HT-29 (cell line): ENCODE data around the gene BNIPL. TPM values are rescaled to one million over a fixed set of nuclear protein-coding genes. Genes with fewer than 3 reads are reported as not detected.

Source experiments
- DNase-seq: peaks from one replicate; pipeline ENCODE4 v3.0.0-alpha.2; 2015; ENCODE audit warnings: low spot score
- total RNA-seq: library from RNA; depleted of rRNA; stranded (reverse); fragments of >200 nt; shearing (Covaris generic); gene quantifications from 2 replicates; pipeline ENCODE4 v1.2.3, GENCODE V29; 2014; rRNA removed

The BNIPL gene
- 0.18 and 0.28 TPM in 2 replicates for total RNA-seq

- no peak for DNase-seq
These were observed at the start of gene BNIPL for GRCh38 chr1:151036356-151036755. Gene BNIPL (plus strand): TSS chr1:151036586. CDS start chr1:151036726, 140 bp downstream.

GRCh38 chr1:150987924-150988323, 48.5 kb upstream of the BNIPL start:
- DNase-seq = no peak

GRCh38 chr1:150992626-150993025, 43.8 kb upstream of the BNIPL start:
- no peak for DNase-seq

- no peak for DNase-seq
These were observed 42.1 kb upstream of the BNIPL start for GRCh38 chr1:150994248-150994647.

GRCh38 chr1:150995460-150995859, 40.9 kb upstream of the BNIPL start:
- DNase-seq = no peak

GRCh38 chr1:150995896-150996295, 40.5 kb upstream of the BNIPL start:
- DNase-seq = peak; percentile 64

- no peak for DNase-seq
These were observed 39.1 kb upstream of the BNIPL start for GRCh38 chr1:150997126-150997872.

- DNase-seq = no peak
These were observed 38.4 kb upstream of the BNIPL start for GRCh38 chr1:150997949-150998348.

GRCh38 chr1:150999051-150999674, 37.2 kb upstream of the BNIPL start:
- DNase-seq = no peak

- no peak for DNase-seq
These were observed 36.5 kb upstream of the BNIPL start for GRCh38 chr1:150999926-151000325.

- no peak for DNase-seq
These were observed 36.0 kb upstream of the BNIPL start for GRCh38 chr1:151000408-151000807.

GRCh38 chr1:151001602-151002001, 34.8 kb upstream of the BNIPL start:
- DNase-seq = no peak

GRCh38 chr1:151002051-151002450, 34.3 kb upstream of the BNIPL start:
- DNase-seq = no peak

GRCh38 chr1:151002611-151003010, 33.8 kb upstream of the BNIPL start:
- no peak for DNase-seq

GRCh38 chr1:151003180-151003579, 33.2 kb upstream of the BNIPL start:
- DNase-seq = no peak

- peak; percentile 51 for DNase-seq
These were observed 30.6 kb upstream of the BNIPL start for GRCh38 chr1:151005729-151006319.

GRCh38 chr1:151006327-151007052, 29.9 kb upstream of the BNIPL start, which contains the start of gene MINDY1:
Gene MINDY1 (minus strand): TSS chr1:151006902. CDS start chr1:151002617, 4,285 bp downstream.
- DNase-seq = peak; percentile 88

GRCh38 chr1:151007853-151008243, 28.5 kb upstream of the BNIPL start:
- DNase-seq = no peak

- peak; percentile 99 for DNase-seq
These were observed 27.9 kb upstream of the BNIPL start, which contains the start of gene PRUNE1 for GRCh38 chr1:151008244-151009205. Gene PRUNE1 (plus strand): TSS chr1:151008449. CDS start chr1:151008633, 184 bp downstream.

- no peak for DNase-seq
These were observed 27.2 kb upstream of the BNIPL start for GRCh38 chr1:151009206-151009587.
